PC-3 (cell line): ENCODE data around the gene CSNK1D. TPM values are rescaled to one million over a fixed set of nuclear protein-coding genes. Genes with fewer than 3 reads are reported as not detected.

Experiments
- ATAC-seq: fragments of 200-7000 bp; cut with Tn5 transposase; 2 replicates; pipeline ENCODE4 v1.9.1; 2020; ENCODE audit warnings: mild to moderate bottlenecking, moderate library complexity
- BruUV-seq: library from RNA; stranded (reverse); fragments of 400-500 nt; replicated peaks from 2 replicates; lab custom pipeline; 2021; lab: Mats Ljungman, UMichigan
- CTCF ChIA-PET: fragments of 300-600 bp; sonication (Branson Sonifier 250); formaldehyde crosslinking; loops from one replicate; lab custom pipeline; 2022; ENCODE audit warnings: antibody characterized with exemption; lab: Charles Lee
- POLR2A ChIA-PET: fragments of 300-600 bp; sonication (Branson Sonifier 250); formaldehyde crosslinking; loops from one replicate; lab custom pipeline; 2022; ENCODE audit warnings: antibody characterized with exemption; ENCODE audit not compliant: unreplicated experiment; lab: Charles Lee
- DNase-seq: peaks from one replicate; pipeline ENCODE4 v3.0.0-alpha.2; 2015
- H2AFZ ChIP-seq: fragments of 300-600 bp; sonication (generic); 2 replicates; pipeline ENCODE4 v1.6.0; 2016; ENCODE audit warnings: antibody characterized with exemption, low read length
- H3F3A ChIP-seq: fragments of 300-600 bp; sonication (generic); one replicate; pipeline ENCODE4 v1.6.0; 2017; ENCODE audit warnings: antibody characterized with exemption, low read length, control low read depth, mild to moderate bottlenecking; ENCODE audit not compliant: unreplicated experiment
- H3K27ac ChIP-seq: fragments of 300-600 bp; sonication (generic); 2 replicates; pipeline ENCODE4 v1.5.1; 2016; ENCODE audit warnings: mild to moderate bottlenecking, low read length
- H3K27me3 ChIP-seq: fragments of 300-600 bp; sonication (generic); 2 replicates; pipeline ENCODE4 v1.6.1; 2016; ENCODE audit warnings: low read length, mixed read lengths
- H3K36me3 ChIP-seq: fragments of 300-600 bp; sonication (generic); 2 replicates; pipeline ENCODE4 v1.6.1; 2016; ENCODE audit warnings: low read depth, mixed run types, low read length, mixed read lengths
- H3K4me1 ChIP-seq: fragments of 300-600 bp; sonication (generic); 2 replicates; pipeline ENCODE4 v1.5.1; 2016; ENCODE audit warnings: low read length; ENCODE audit not compliant: insufficient read depth
- H3K4me2 ChIP-seq: fragments of 300-600 bp; sonication (generic); 2 replicates; pipeline ENCODE4 v1.6.0; 2016; ENCODE audit warnings: low read length
- H3K4me3 ChIP-seq: fragments of 300-600 bp; sonication (generic); 2 replicates; pipeline ENCODE4 v1.5.1; 2016; ENCODE audit warnings: mild to moderate bottlenecking, low read length, mixed read lengths
- H3K79me2 ChIP-seq: fragments of 300-600 bp; sonication (generic); 2 replicates; pipeline ENCODE4 v1.6.1; 2017; ENCODE audit warnings: low read length, mixed read lengths
- H3K9ac ChIP-seq: fragments of 300-600 bp; sonication (generic); 2 replicates; pipeline ENCODE4 v1.6.0; 2016; ENCODE audit warnings: mild to moderate bottlenecking, low read length
- H3K9me2 ChIP-seq: fragments of 300-600 bp; sonication (generic); replicated peaks from 2 replicates; pipeline ENCODE4 v1.6.1; 2016; ENCODE audit warnings: mixed run types, low read length, mixed read lengths
- H3K9me3 ChIP-seq: fragments of 300-600 bp; sonication (generic); 2 replicates; pipeline ENCODE4 v1.6.1; 2016; ENCODE audit warnings: low read length, mixed read lengths
- H4K20me1 ChIP-seq: fragments of 300-600 bp; sonication (generic); 2 replicates; pipeline ENCODE4 v1.6.1; 2016; ENCODE audit warnings: low read length, mixed read lengths
- CTCF ChIP-seq: fragments of 300-600 bp; sonication (generic); conservative IDR thresholded peaks from 2 replicates; pipeline ENCODE4 v1.5.1; 2017; ENCODE audit warnings: antibody characterized with exemption, low read depth, mild to moderate bottlenecking, low read length
- EZH2 ChIP-seq: fragments of 300-600 bp; sonication (generic); IDR thresholded peaks from one replicate; pipeline ENCODE4 v1.6.1; 2017; ENCODE audit warnings: antibody characterized with exemption, mild to moderate bottlenecking, low read length; ENCODE audit not compliant: unreplicated experiment
- EZH2phosphoT487 ChIP-seq: fragments of 300-600 bp; sonication (generic); IDR thresholded peaks from 2 replicates; pipeline ENCODE4 v1.6.1; 2018; ENCODE audit warnings: mild to moderate bottlenecking, antibody characterized with exemption, low read length, borderline replicate concordance
- intact Hi-C: fragments of 100-400 bp; cut with micrococcal nuclease; formaldehyde crosslinking; loops from 2 replicates; pipeline ENCODE4 v1.9.0; 2023
- total RNA-seq: library from RNA; depleted of rRNA; stranded (reverse); fragments of >200 nt; gene quantifications from 2 replicates; pipeline ENCODE4 v1.2.3, GENCODE V29; 2014

CSNK1D gene
- total RNA-seq, 1 experiment from 2014 or later, result 58.6 TPM

- H3K79me2 ChIP-seq, result peaks cover 8% of the 10 kb centered on the region
- ChIA-PET CTCF (no interaction called here), POLR2A (no interaction called here)
- H3K27ac ChIP-seq, result peak overlapping the region; percentile 83
- peaks cover 5% of the 10 kb centered on the region for H3F3A ChIP-seq
- no peak for TF ChIP-seq EZH2
- no peak for TF ChIP-seq CTCF
- no peak for TF ChIP-seq EZH2phosphoT487
- peak overlapping the region; percentile 81 for H3K4me2 ChIP-seq
- no peaks in the 10 kb centered on the region for H3K36me3 ChIP-seq
- peak overlapping the region; percentile 70 for H3K9ac ChIP-seq
- no peaks in the 10 kb centered on the region for H3K9me2 ChIP-seq
- peak overlapping the region; percentile 58 for H3K4me3 ChIP-seq
- ATAC-seq (no peak), DNase-seq (no peak)
- no peaks in the 10 kb centered on the region for H3K27me3 ChIP-seq
- no peak overlapping the region for H2AFZ ChIP-seq
- intact Hi-C loops, result no loop called here
- H4K20me1 ChIP-seq, result no peaks in the 10 kb centered on the region
- peaks cover 60% of the 10 kb centered on the region for H3K4me1 ChIP-seq
- no TSS peak for BruUV-seq
- no peaks in the 10 kb centered on the region for H3K9me3 ChIP-seq
Observed at GRCh38 chr17:82294064-82294773, 20.7 kb upstream of the CSNK1D start.

GRCh38 chr17:82292251-82293154 is 19.0 kb upstream of the CSNK1D start:
- Histone ChIP-seq H3K27me3 (no peaks in the 10 kb centered on the region), H3K9ac (peak overlapping the region; percentile 94), H3K27ac (peak overlapping the region; percentile 88), H3K9me2 (no peaks in the 10 kb centered on the region), H3K4me1 (peaks cover 66% of the 10 kb centered on the region), H3K4me3 (peak overlapping the region; percentile 75), H4K20me1 (no peaks in the 10 kb centered on the region), H3K36me3 (no peaks in the 10 kb centered on the region), H3K79me2 (peaks cover 8% of the 10 kb centered on the region), H3K4me2 (peak overlapping the region; percentile 94), H2AFZ (peak overlapping the region; percentile 71), H3K9me3 (no peaks in the 10 kb centered on the region), H3F3A (peaks cover 13% of the 10 kb centered on the region)
- BruUV-seq, result no TSS peak
- no peak for TF ChIP-seq EZH2
- ATAC-seq (peak; percentile 60), DNase-seq (peak; percentile 98)
- intact Hi-C loops, result no loop called here
- ChIA-PET POLR2A (interaction anchor here (0.5 to 0.6 kb wide), 3 partner anchors 51 to 301 kb away, joined by 3 to 6 read pairs (median 5); no protein-coding TSS in a partner anchor), CTCF (no interaction called here)

GRCh38 chr17:82291582-82292250 is 18.2 kb upstream of the CSNK1D start:
- TF ChIP-seq EZH2 (no peak), CTCF (no peak), EZH2phosphoT487 (no peak)
- Histone ChIP-seq H4K20me1 (no peaks in the 10 kb centered on the region), H3K9ac (peak overlapping the region; percentile 94), H3K27me3 (no peaks in the 10 kb centered on the region), H2AFZ (no peak overlapping the region), H3K4me2 (peak overlapping the region; percentile 94), H3K4me3 (peak overlapping the region; percentile 75), H3K4me1 (peaks cover 65% of the 10 kb centered on the region), H3K36me3 (no peaks in the 10 kb centered on the region), H3F3A (peaks cover 11% of the 10 kb centered on the region), H3K9me3 (no peaks in the 10 kb centered on the region), H3K9me2 (no peaks in the 10 kb centered on the region), H3K79me2 (peaks cover 8% of the 10 kb centered on the region), H3K27ac (peak overlapping the region; percentile 88)
- DNase-seq (no peak), ATAC-seq (no peak)
- ChIA-PET CTCF (no interaction called here), POLR2A (no interaction called here)
- BruUV-seq, result TSS peak; percentile 75
- intact Hi-C loops, result no loop called here
